Measurements from ENCODE around the gene TCP10L. TPM values are rescaled to one million over a fixed set of nuclear protein-coding genes. Genes with fewer than 3 reads are reported as not detected.

Gene TCP10L
- total RNA-seq, result not detected in 2 replicates

GRCh38 chr21:32585042-32585710, at the start of gene TCP10L:
TSS of gene TCP10L (minus strand) at chr21:32585523. CDS start at chr21:32584304, 1,219 bp downstream.

GRCh38 chr21:32612075-32612998, 27.0 kb upstream of the TCP10L start, which contains the start of gene CFAP298:
TSS of gene CFAP298 (minus strand) at chr21:32612377. CDS start at chr21:32612243, 134 bp downstream.

Other genes starting within 250 kb of the TCP10L start
- gene URB1, start 192.5 kb downstream of the TCP10L start, total RNA-seq, result 15.3 and 15.8 TPM in 2 replicates
- 2.7 and 4.7 TPM in 2 replicates for gene EVA1C, start 172.8 kb downstream of the TCP10L start, total RNA-seq
- 32.4 and 35.8 TPM in 2 replicates for gene CFAP298, start 26.9 kb upstream of the TCP10L start, total RNA-seq
- gene SYNJ1, start 142.5 kb upstream of the TCP10L start, total RNA-seq, result 1.7 and 3.0 TPM in 2 replicates
- gene PAXBP1, start 186.2 kb upstream of the TCP10L start, total RNA-seq, result 7.9 and 10.9 TPM in 2 replicates

Data from bronchus fibroblast of lung (primary cell).